Middle frontal gyrus (tissue), 1 donor: ENCODE data around the gene TRIM28.
"Not testable (repeated sequence)": the region's sequence is repeated elsewhere in the genome, so short reads cannot be mapped to it uniquely, and the experiment has no call there.

ENCODE experiments used
- DNase-seq: peaks from one replicate; pipeline ENCODE4 v3.0.0-alpha.2; 2015; ENCODE audit warnings: low spot score; ENCODE audit errors: extremely low spot score

The TRIM28 gene

GRCh38 chr19:58519087-58519354, 24.8 kb upstream of the TRIM28 start:
- peak; percentile 31 for DNase-seq

- peak; percentile 89 for DNase-seq
Observed at GRCh38 chr19:58519355-58520256, 24.3 kb upstream of the TRIM28 start, which contains the start of gene ZBTB45. Gene ZBTB45, minus strand, starts transcription at chr19:58519810. Its CDS starts 2,137 bp downstream, at chr19:58517673.

- DNase-seq = no peak
Observed at GRCh38 chr19:58520257-58520599, 23.6 kb upstream of the TRIM28 start.

DNA sequence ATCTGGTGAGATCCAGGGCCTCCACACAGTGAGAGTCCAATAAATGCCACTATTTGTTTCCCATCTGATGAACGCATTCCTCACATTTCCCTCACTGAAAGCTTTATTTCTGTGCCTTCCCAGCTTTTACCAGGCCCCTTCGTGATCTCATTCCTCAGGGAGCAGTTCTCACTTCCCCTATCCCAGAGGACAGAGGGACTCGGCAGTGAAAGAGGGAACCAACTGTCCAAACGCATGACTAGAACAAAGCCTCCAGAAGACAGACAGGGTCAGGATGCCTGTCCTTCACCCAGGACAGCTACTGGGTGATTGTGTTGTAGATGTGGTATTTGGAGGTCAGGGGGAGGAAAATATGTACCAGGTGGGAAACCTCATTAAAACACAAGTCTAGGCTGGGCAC, 22.2 kb upstream of the TRIM28 start:
- no peak for DNase-seq

- DNase-seq = no peak
Observed at GRCh38 chr19:58522709-58523108, 21.2 kb upstream of the TRIM28 start.

DNA sequence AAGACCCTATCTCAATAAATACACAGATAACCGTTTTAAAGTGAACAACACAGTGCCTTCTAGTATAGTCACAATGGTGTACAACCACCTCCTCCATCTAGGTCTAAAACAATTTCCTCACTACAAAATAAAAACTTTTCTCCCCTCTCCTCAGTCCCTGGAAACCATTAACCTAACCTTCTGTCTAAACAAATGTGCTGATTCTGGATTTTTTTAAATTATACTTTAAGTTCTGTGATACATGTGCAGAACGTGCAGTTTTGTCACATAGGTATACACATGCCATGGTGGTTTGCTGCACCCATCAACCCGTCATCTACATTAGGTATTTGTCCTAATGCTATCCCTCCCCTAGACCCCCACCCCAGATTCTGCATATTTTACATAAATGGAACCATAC, 14.5 kb upstream of the TRIM28 start:
- no peak for DNase-seq

DNA sequence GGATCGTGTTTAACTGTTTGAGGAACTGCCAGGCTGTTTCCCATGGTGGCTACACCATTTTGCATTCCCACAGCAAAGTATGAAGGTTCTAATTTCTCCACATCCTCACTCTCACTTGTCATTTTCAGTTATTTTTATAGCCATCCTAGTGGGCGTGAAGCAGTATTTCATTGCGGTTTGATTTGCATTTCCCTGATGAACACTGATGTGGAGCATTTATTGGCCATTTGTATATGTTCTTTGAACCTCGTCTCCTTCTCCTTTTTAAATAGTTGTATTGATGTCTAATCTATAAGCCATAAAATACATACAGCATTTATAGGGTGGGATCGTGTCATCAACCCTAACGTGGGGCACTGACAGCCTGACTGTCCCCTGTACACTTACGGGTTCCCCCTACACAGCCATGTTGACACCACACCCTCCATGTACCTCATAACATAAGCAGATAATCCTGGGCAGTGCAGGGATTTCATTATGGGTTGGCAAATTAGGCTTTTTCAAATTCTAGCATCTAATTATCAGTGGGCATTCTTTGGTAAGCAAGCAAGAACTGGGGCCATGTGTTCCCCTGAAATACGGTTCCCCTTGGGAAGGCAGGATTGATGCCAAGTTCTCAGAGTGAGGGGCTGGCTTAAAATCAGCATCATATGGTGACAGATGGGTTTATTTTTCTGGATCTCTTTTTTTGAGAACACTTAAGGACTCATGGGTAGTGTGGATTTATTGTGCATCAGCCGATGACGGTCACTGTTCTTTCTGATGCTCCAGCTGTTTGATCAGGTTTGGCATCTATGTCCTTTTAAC, 12.6 kb upstream of the TRIM28 start:
- DNase-seq = no peak

DNA sequence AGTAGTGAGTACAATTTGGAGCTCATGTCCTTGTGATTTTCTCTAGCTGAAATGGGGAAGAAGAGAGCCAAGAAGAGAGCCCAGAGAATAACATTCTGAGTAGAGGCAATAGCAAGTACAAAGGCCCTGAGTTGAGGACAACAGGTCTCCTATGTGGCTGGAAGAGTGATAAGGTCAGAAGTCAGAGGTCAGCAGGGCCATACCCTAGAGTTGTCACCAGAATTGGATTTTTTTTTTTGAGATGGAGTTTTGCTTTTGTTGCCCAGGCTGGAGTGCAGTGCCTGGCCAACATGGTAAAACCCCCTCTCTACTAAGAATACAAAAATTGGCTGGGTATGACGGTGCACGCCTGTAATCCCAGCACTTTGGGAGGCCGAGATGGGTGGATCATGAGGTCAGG, 8.0 kb upstream of the TRIM28 start:
- no peak for DNase-seq

DNA sequence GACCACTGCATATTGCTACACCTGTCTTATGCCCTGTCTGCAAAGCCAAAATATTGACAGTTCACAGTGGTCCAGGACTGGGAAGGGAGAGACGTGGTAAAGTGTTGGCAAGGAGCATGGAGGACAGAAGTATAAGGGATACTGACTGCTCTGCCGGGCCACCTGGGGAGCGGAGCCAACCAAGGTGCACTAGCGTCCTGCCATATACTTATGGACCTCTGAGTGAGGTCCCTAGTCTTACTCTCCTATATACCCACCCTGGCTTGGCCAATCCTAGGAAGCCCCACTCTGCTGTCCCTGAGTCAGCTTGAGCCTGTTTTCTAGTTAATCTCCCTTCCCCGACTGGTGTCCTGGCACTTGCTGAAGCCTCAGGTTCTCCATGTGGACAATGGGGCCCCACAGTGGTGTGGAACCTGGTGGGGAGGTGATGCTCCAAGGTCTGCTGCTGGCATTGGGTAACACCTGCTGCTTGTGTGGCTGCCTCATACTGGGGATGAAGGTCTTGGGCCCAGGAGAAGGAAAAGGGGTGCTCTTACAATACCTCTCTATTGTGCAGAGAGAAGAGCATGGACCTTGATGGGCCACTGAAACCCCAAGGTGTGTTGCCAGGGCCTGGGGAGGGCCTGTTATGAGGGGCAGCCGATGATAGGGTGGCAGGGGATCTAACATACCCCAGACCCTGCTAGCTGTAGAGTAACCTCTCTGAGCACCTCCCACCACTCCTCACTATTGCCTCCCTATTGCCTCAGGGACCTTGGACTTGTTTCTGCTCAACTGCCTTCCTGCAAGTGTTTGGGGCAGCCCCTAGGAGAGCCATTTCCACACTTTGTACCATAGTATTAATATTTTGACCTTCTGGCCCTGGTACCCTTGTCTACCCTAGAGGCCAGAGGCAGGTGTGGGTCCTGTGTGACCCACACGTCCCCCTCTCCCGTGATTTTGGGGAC, 6.7 kb upstream of the TRIM28 start:
- DNase-seq = no peak

DNA sequence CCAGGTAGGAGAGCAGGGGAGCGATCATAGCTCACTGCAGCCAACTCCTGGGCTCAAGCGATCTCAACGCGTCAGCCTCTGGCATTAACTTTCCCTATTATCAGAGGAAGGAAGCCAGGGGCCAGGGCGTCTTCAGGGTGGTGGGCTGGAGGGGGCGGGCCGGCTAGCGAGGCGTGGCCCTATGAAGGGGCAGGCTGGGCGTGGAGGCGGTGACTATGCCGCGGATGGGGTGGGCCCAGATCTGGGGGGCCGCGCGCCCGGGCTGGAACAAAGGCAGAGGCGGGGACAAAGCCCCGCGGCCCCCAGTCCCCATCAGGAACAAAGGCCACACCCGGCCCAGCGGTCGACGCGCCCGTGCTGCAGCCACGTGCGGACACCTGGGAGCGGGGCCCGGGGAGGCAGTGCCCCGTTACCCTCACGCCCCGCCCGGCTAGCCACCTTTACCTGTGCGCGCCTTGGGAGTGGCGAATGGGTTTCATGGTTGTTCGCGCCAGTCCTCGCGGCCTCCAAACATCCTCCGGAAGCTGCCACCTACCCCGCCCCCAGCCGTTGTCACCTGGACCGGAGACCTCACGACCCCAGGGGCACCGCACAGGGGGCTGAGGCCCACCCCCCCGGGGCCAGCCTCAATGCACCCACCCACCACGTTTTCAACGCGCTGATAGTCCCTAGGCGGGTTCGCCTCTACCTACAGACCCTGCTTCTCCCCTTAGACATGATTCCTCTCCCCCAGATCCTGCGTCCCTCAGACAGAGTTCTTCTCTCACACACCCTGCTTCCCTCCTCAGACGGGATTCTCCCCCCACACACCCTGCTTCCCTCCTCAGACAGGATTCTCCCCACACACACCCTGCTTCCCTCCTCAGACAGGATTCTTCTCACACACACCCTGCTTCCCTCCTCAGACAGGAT, 5.4 kb upstream of the TRIM28 start:
- no peak for DNase-seq

- DNase-seq = not testable (repeated sequence)
Observed at GRCh38 chr19:58539169-58539559, 4.7 kb upstream of the TRIM28 start.

- not testable (repeated sequence) for DNase-seq
Observed at GRCh38 chr19:58542641-58543372, 1.1 kb upstream of the TRIM28 start.

DNA sequence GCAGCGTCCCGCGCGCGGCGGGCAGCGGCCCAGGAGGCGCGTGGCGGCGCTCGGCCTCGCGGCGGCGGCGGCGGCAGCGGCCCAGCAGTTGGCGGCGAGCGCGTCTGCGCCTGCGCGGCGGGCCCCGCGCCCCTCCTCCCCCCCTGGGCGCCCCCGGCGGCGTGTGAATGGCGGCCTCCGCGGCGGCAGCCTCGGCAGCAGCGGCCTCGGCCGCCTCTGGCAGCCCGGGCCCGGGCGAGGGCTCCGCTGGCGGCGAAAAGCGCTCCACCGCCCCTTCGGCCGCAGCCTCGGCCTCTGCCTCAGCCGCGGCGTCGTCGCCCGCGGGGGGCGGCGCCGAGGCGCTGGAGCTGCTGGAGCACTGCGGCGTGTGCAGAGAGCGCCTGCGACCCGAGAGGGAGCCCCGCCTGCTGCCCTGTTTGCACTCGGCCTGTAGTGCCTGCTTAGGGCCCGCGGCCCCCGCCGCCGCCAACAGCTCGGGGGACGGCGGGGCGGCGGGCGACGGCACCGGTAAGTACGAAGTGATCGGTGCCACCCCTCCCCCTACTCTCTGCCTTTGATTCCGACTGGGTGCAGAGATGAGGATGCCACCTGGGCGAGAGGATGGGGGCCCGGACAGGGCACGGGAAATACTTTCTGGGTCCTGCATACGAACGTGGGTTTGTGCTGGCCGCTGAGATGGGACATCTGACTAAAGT, 874 bp downstream of the TRIM28 start:
- DNase-seq = no peak

DNA sequence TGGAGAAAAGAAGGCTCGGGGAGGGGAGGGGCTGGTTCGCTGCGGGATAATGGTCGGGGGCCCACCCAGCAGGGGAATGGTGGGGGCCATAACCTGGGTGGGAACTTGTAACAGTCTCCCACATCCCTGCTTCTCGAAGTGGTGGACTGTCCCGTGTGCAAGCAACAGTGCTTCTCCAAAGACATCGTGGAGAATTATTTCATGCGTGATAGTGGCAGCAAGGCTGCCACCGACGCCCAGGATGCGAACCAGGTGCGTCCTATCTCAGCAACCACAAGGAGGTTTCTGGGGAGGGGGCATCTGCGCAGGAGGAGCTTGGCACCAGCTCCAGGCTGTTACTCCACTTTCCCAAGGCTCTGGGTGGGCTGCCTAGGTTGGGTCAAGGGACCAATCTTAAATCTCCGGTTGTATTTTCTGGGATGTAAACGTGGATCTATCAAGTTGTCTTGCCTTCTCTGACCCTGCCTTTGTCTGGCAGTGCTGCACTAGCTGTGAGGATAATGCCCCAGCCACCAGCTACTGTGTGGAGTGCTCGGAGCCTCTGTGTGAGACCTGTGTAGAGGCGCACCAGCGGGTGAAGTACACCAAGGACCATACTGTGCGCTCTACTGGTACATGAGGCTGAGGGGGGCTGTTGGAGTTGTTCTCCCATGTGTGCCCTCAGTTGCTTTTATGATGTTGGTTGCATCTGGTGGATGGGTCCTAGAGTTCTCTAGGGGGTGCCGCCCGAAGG, 1.6 kb downstream of the TRIM28 start:
- DNase-seq = no peak

- no peak for DNase-seq
Observed at GRCh38 chr19:58546019-58546530, 2.2 kb downstream of the TRIM28 start.

DNA sequence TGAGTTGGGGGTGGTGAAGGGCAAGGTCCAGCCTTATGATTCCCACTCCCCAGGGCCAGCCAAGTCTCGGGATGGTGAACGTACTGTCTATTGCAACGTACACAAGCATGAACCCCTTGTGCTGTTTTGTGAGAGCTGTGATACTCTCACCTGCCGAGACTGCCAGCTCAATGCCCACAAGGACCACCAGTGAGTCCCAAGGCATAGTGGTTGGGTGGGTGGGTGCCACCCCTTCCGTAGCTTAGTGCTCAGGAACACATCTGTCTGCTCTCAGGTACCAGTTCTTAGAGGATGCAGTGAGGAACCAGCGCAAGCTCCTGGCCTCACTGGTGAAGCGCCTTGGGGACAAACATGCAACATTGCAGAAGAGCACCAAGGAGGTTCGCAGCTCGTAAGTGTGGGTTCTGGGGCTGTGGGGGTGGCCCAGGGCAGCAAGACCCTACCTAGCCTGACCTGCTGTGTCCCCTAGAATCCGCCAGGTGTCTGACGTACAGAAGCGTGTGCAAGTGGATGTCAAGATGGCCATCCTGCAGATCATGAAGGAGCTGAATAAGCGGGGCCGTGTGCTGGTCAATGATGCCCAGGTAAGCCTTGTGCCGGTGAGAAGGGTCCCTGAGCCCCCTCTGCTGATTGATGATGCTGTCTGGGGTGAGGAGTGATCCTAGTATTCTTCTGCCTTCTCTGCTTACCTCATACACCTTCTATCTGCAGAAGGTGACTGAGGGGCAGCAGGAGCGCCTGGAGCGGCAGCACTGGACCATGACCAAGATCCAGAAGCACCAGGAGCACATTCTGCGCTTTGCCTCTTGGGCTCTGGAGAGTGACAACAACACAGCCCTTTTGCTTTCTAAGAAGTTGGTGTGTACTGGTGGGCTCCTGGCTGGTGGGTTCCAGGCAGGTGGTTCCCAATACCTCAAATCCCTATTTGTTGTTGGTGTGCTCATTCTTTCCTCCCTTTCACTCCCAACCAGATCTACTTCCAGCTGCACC, 3.8 kb downstream of the TRIM28 start:
- DNase-seq = no peak
